DND-41 (cell line): ENCODE results near the gene PEX19.

Source experiments
- ATAC-seq: fragments of 200-7000 bp; cut with Tn5 transposase; 3 replicates; pipeline ENCODE4 v1.9.1; 2021; ENCODE audit warnings: low read depth; ENCODE audit not compliant: insufficient read depth
- DNase-seq: peaks from one replicate; pipeline ENCODE4 v3.0.0-alpha.2; 2020
- H2AFZ ChIP-seq: 2 replicates; pipeline ENCODE4 v1.6.0; 2012; ENCODE audit warnings: low read depth, low read length
- H3K27ac ChIP-seq: 2 replicates; pipeline ENCODE4 v1.5.1; 2012; ENCODE audit warnings: low read length, inconsistent platforms
- H3K27me3 ChIP-seq: fragments of 200-600 bp; sonication (generic); 2 replicates; pipeline ENCODE4 v1.6.0; 2012; ENCODE audit warnings: low read length, mild to moderate bottlenecking, inconsistent platforms; ENCODE audit not compliant: insufficient read depth, poor library complexity
- H3K36me3 ChIP-seq: 2 replicates; pipeline ENCODE4 v1.5.1; 2012; ENCODE audit warnings: low read length, inconsistent platforms; ENCODE audit not compliant: insufficient read depth
- H3K4me1 ChIP-seq: 2 replicates; pipeline ENCODE4 v1.5.1; 2012; ENCODE audit warnings: mild to moderate bottlenecking, low read length; ENCODE audit not compliant: insufficient read depth
- H3K4me2 ChIP-seq: 2 replicates; pipeline ENCODE4 v1.6.0; 2012; ENCODE audit warnings: mild to moderate bottlenecking, moderate library complexity, low read length, inconsistent platforms; ENCODE audit not compliant: insufficient read depth
- H3K4me3 ChIP-seq, 2 experiments: fragments of 200-600 bp in 1 of 2; shearing (Covaris generic) in 1 of 2; 2 replicates each; pipeline ENCODE4 v1.5.1; 2012 to 2016; ENCODE audit warnings: inconsistent platforms in 2 of 2, low read length in 2 of 2, mild to moderate bottlenecking in 2 of 2, low read depth in 1 of 2, moderate library complexity in 1 of 2
- H3K79me2 ChIP-seq: 2 replicates; pipeline ENCODE4 v1.6.0; 2012; ENCODE audit warnings: low read length, inconsistent platforms; ENCODE audit not compliant: insufficient read depth
- H3K9ac ChIP-seq: 2 replicates; pipeline ENCODE4 v1.6.0; 2012; ENCODE audit warnings: low read depth, mild to moderate bottlenecking, inconsistent platforms, low read length, moderate library complexity
- H3K9me3 ChIP-seq: 2 replicates; pipeline ENCODE4 v1.5.1; 2012; ENCODE audit warnings: low read length, moderate library complexity, mild to moderate bottlenecking, inconsistent platforms; ENCODE audit not compliant: insufficient read depth, severe bottlenecking
- H4K20me1 ChIP-seq: 2 replicates; pipeline ENCODE4 v1.6.0; 2012; ENCODE audit warnings: low read length; ENCODE audit not compliant: insufficient read depth
- CTCF ChIP-seq: IDR thresholded peaks from 2 replicates; pipeline ENCODE4 v1.5.1; 2012; ENCODE audit warnings: borderline replicate concordance, low read length, moderate library complexity, mild to moderate bottlenecking; ENCODE audit not compliant: poor library complexity, severe bottlenecking; ENCODE audit errors: extremely low read depth
- EZH2 ChIP-seq: IDR thresholded peaks from 3 replicates; pipeline ENCODE4 v1.6.1; 2012; ENCODE audit warnings: borderline replicate concordance, low read depth, mild to moderate bottlenecking, moderate library complexity, low read length, inconsistent platforms; ENCODE audit not compliant: severe bottlenecking

PEX19 gene

GRCh38 chr1:160277330-160277729, 7.6 kb downstream of the PEX19 start:
- no peak for DNase-seq
- Histone ChIP-seq H3K4me2 (no peak overlapping the region), H3K4me1 (no peaks in the 10 kb centered on the region), H3K4me3 (no peak overlapping the region), H3K27me3 (no peaks in the 10 kb centered on the region), H3K79me2 (no peaks in the 10 kb centered on the region), H4K20me1 (no peaks in the 10 kb centered on the region), H3K9me3 (no peaks in the 10 kb centered on the region), H3K9ac (no peak overlapping the region), H3K27ac (no peak overlapping the region), H3K36me3 (peaks cover 48% of the 10 kb centered on the region), H2AFZ (no peak overlapping the region)
- TF ChIP-seq CTCF (no peak), EZH2 (no peak)
- no peak for ATAC-seq

- Histone ChIP-seq H3K4me3 (no peak overlapping the region), H3K9ac (no peak overlapping the region)
- no peak for ATAC-seq
Observed at GRCh38 chr1:160271025-160271424, 13.9 kb downstream of the PEX19 start.

GRCh38 chr1:160267284-160267991, 17.5 kb downstream of the PEX19 start:
- ATAC-seq: no peak
- H4K20me1 ChIP-seq: no peaks in the 10 kb centered on the region
- no peak overlapping the region for H3K27ac ChIP-seq
- H2AFZ ChIP-seq: no peak overlapping the region
- H3K4me1 ChIP-seq: peaks cover 8% of the 10 kb centered on the region
- no peaks in the 10 kb centered on the region for H3K27me3 ChIP-seq
- H3K79me2 ChIP-seq: no peaks in the 10 kb centered on the region
- H3K36me3 ChIP-seq: no peaks in the 10 kb centered on the region
- DNase-seq: no peak
- no peak overlapping the region for H3K4me2 ChIP-seq
- H3K9me3 ChIP-seq: no peaks in the 10 kb centered on the region
- H3K4me3 ChIP-seq: no peak overlapping the region
- TF ChIP-seq EZH2 (no peak), CTCF (no peak)
- no peak overlapping the region for H3K9ac ChIP-seq

More at GRCh38 chr1:160271025-160271424, 13.9 kb downstream of the PEX19 start:
- no peak overlapping the region for H3K27ac ChIP-seq
- no peaks in the 10 kb centered on the region for H4K20me1 ChIP-seq
- H2AFZ ChIP-seq: no peak overlapping the region
- no peak overlapping the region for H3K4me2 ChIP-seq
- no peaks in the 10 kb centered on the region for H3K36me3 ChIP-seq
- no peak for DNase-seq
- TF ChIP-seq CTCF: no peak
- TF ChIP-seq EZH2: no peak
- H3K79me2 ChIP-seq: no peaks in the 10 kb centered on the region
- H3K27me3 ChIP-seq: no peaks in the 10 kb centered on the region
- no peaks in the 10 kb centered on the region for H3K9me3 ChIP-seq
- H3K4me1 ChIP-seq: no peaks in the 10 kb centered on the region
